Sigmoid colon (tissue), 7 donors: ENCODE measurements around the gene PLK2. TPM values are rescaled to one million over a fixed set of nuclear protein-coding genes. Genes with fewer than 3 reads are reported as not detected.

Experiments
- DNase-seq: peaks from one replicate; pipeline ENCODE4 v3.0.0-alpha.2; 2019
- H3K27ac ChIP-seq, 4 donors: fragments of 200-600 bp; sonication (generic); one replicate each; pipeline ENCODE4 v1.5.1; 2016 to 2019; ENCODE audit warnings: mild to moderate bottlenecking in 1 of 4
- H3K27me3 ChIP-seq, 3 donors: fragments of 200-600 bp; sonication (generic); one replicate each; pipeline ENCODE4 v1.5.1; 2019; ENCODE audit warnings: mild to moderate bottlenecking in 1 of 3
- H3K36me3 ChIP-seq, 4 donors: fragments of 200-600 bp; sonication (generic); one replicate each; pipeline ENCODE4 v1.5.1; 2016 to 2019
- H3K4me1 ChIP-seq, 4 donors: fragments of 200-600 bp; sonication (generic); one replicate each; pipeline ENCODE4 v1.5.1; 2017 to 2019
- H3K4me3 ChIP-seq, 4 donors: fragments of 200-600 bp; sonication (generic); one replicate each; pipeline ENCODE4 v1.5.1; 2017 to 2019; ENCODE audit warnings: mild to moderate bottlenecking in 2 of 4, moderate library complexity in 1 of 4
- H3K9me3 ChIP-seq, 4 donors: fragments of 200-600 bp in 3 of 4; sonication (generic) in 3 of 4; one replicate each; pipeline versions ENCODE4 v1.5.1 to v1.6.1; 2013 to 2019
- EP300 ChIP-seq, 4 donors: sonication (generic); formaldehyde crosslinking; IDR thresholded peaks; one replicate each; pipeline ENCODE4 v1.6.1; 2017; ENCODE audit warnings: antibody characterized with exemption in 4 of 4
- POLR2A ChIP-seq, 2 donors: fragments of 450-650 bp; IDR thresholded peaks; one replicate each; pipeline ENCODE4 v1.6.1; 2016; ENCODE audit warnings: antibody characterized with exemption in 2 of 2, mild to moderate bottlenecking in 2 of 2, moderate library complexity in 2 of 2
- POLR2AphosphoS5 ChIP-seq, 4 donors: sonication (generic); formaldehyde crosslinking; IDR thresholded peaks; one replicate each; pipeline ENCODE4 v1.6.1; 2017; ENCODE audit warnings: antibody characterized with exemption in 4 of 4
- WGBS, 2 donors: extraction: QIAGEN DNeasy Blood & Tissue Kit; methylation state at CpG; one replicate each; pipeline ENCODE4 v1.1.7; 2013; 5-methylcytosine and 5-hydroxymethylcytosine counted together
- intact Hi-C: fragments of 100-400 bp; cut with DNase I; formaldehyde crosslinking; loops from one replicate; pipeline ENCODE4 v1.15.1; 2023
- polyA plus RNA-seq, 3 donors: library from polyadenylated mRNA; stranded (reverse); fragments of 200-250 nt; gene quantifications; one replicate each; pipeline ENCODE4 v1.2.3, GENCODE V29; 2013
- total RNA-seq, 4 donors: library from RNA; depleted of rRNA; stranded (reverse); fragments of >200 nt; gene quantifications; one replicate each; pipeline ENCODE4 v1.1.0, GENCODE V29; 2016
- TF ChIP-seq, protein P1 (sequence below), 4 experiments: fragments of 450-650 bp in 3 of 4; fragments of 200-600 bp in 1 of 4; IDR thresholded peaks; one replicate each; pipeline ENCODE4 v1.5.1; 2016 to 2019; ENCODE audit warnings: antibody characterized with exemption in 4 of 4, mild to moderate bottlenecking in 3 of 4, moderate library complexity in 2 of 4
- donor health status: healthy with polysubstance abuse.
- donor health status: Bipolar disorder and iron deficiency.
- donor health status: healthy.

Gene PLK2
- total and polyA plus RNA-seq, 7 donors, result 6.4 to 46.3 (median 19.3) TPM

DNA sequence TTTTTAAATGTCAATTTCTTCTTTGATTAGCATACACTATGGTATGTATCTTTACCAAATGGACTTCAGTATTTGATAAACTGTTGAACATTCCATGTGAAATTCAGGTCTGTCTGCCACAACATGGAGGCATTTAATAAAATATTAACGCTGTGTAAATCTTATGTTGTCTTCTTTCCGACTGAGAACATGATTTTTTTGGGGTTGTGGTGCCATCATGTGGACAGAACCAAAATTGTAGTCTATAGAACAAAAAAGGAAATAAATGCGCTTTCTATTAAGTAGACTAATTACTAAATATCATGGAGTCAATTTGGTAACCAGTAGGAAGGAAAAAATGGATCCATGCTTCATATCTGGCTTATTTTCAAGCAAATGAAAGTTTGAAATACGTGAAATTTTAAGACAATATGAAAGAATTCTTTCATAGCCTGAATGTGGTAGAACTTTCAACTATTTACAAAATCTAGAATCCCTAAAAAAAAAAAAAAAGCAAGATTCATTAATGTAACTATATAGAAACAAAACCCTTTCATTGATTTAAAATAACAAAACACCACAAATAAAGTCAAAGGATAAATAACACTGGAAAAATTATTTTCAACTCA is 2.8 kb upstream of the PLK2 start:
- no peaks in the 10 kb centered on the region for H3K9me3 ChIP-seq
- H3K27me3 ChIP-seq, result no peaks in the 10 kb centered on the region
- 4 to 33% methylated on average over 4 of the region's 4 CpGs for WGBS, 2 donors
- DNase-seq, result no peak
- no peak for TF ChIP-seq POLR2AphosphoS5 (IDR thresholded peaks at IDR 0.05)
- TF ChIP-seq, protein P1, sequence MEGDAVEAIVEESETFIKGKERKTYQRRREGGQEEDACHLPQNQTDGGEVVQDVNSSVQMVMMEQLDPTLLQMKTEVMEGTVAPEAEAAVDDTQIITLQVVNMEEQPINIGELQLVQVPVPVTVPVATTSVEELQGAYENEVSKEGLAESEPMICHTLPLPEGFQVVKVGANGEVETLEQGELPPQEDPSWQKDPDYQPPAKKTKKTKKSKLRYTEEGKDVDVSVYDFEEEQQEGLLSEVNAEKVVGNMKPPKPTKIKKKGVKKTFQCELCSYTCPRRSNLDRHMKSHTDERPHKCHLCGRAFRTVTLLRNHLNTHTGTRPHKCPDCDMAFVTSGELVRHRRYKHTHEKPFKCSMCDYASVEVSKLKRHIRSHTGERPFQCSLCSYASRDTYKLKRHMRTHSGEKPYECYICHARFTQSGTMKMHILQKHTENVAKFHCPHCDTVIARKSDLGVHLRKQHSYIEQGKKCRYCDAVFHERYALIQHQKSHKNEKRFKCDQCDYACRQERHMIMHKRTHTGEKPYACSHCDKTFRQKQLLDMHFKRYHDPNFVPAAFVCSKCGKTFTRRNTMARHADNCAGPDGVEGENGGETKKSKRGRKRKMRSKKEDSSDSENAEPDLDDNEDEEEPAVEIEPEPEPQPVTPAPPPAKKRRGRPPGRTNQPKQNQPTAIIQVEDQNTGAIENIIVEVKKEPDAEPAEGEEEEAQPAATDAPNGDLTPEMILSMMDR (IDR thresholded peaks at IDR 0.05), result peak; percentile 37 to 59 (median 50)
- no peak overlapping the region for H3K4me3 ChIP-seq
- no peak overlapping the region for H3K27ac ChIP-seq
- no peaks in the 10 kb centered on the region for H3K36me3 ChIP-seq
- H3K4me1 ChIP-seq, result peaks cover 0 to 9% (median 6%) of the 10 kb centered on the region in 4 donors
- intact Hi-C loops, result loop anchor here (5.0 kb wide), 1 partner anchor 960 kb away; no protein-coding TSS in a partner anchor

DNA sequence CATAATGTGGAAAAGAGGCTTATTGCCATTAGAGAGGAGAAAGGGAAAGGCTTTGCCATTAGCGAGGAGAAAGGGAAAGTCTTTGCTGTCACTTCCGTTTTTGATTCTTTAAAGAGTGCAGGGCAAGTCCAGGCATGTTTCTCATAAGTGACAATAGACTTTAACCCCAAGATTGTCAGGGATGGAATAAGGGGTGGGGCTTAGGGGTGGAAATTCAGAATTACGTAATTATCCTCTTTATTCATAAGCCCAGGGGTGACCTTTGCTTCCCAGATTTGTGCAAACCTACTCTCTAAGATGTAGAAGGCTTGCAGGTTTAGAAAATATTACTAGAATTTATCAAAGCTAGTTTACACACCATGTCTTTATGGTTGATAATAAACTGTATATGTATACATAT is 2.3 kb upstream of the PLK2 start:
- Histone ChIP-seq H3K4me1 (peaks cover 0 to 9% (median 6%) of the 10 kb centered on the region in 4 donors), H3K27me3 (no peaks in the 10 kb centered on the region), H3K36me3 (no peaks in the 10 kb centered on the region), H3K4me3 (no peak overlapping the region), H3K9me3 (no peaks in the 10 kb centered on the region), H3K27ac (no peak overlapping the region)
- WGBS, 2 donors, result 16 to 61% methylated on average over 3 of the region's 3 CpGs
- intact Hi-C loops, result loop anchor here (5.0 kb wide), 1 partner anchor 960 kb away; no protein-coding TSS in a partner anchor
- TF ChIP-seq POLR2AphosphoS5 (IDR thresholded peaks at IDR 0.05), result no peak
- no peak for TF ChIP-seq EP300 (IDR thresholded peaks at IDR 0.05)
- TF ChIP-seq, protein P1 (IDR thresholded peaks at IDR 0.05), result no peak
- TF ChIP-seq POLR2A (IDR thresholded peaks at IDR 0.05), result no peak
- no peak for DNase-seq

DNA sequence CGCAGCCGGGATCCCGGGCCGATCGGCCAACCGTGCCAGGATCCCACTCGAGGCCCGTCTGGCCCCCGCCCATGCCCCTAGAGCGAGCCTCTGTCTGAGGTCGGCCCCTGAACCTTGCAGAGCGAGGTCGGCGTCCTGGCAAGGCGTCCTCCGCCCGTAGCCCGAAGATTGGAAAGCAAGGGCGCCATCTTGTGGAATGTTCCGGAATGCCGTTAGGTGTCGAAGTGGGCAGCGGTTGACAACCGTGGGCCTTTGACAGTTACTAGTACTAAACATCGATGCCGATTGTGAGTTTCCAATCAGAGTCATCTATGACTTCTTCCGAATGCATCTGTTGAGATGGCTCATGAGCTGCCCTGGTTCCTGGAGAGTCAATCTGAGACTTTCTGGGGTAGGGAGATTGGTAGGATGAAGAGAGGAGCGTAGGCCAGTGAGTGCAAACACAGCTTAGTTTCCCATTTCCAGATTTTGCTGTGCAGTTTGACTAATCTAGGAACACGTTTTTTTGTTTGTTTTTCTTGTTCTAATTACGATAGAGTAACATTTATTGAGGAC is 923 bp upstream of the PLK2 start:
- Histone ChIP-seq H3K27me3 (no peaks in the 10 kb centered on the region), H3K36me3 (peaks cover 0 to 5% (median under 1%) of the 10 kb centered on the region in 4 donors), H3K4me3 (peak overlapping the region; percentile 61 to 84 (median 74)), H3K4me1 (peaks cover 0 to 9% (median 6%) of the 10 kb centered on the region in 4 donors), H3K9me3 (no peaks in the 10 kb centered on the region), H3K27ac (peak overlapping the region; percentile 92 to 98 (median 95))
- WGBS, 2 donors, result 4 to 6% methylated on average over 30 of the region's 30 CpGs
- TF ChIP-seq EP300 (IDR thresholded peaks at IDR 0.05) (no peak), POLR2AphosphoS5 (IDR thresholded peaks at IDR 0.05) (peak in 3 of 4 donors; percentile 8 to 47 (median 25)), POLR2A (IDR thresholded peaks at IDR 0.05) (no peak)
- TF ChIP-seq, protein P1 (IDR thresholded peaks at IDR 0.05), result peak; percentile 55 to 79 (median 70)
- intact Hi-C loops, result loop anchor here (1.0 to 5.0 kb wide), 3 partner anchors 682 to 1163 kb away; no protein-coding TSS in a partner anchor
- peak; percentile 94 for DNase-seq

DNA sequence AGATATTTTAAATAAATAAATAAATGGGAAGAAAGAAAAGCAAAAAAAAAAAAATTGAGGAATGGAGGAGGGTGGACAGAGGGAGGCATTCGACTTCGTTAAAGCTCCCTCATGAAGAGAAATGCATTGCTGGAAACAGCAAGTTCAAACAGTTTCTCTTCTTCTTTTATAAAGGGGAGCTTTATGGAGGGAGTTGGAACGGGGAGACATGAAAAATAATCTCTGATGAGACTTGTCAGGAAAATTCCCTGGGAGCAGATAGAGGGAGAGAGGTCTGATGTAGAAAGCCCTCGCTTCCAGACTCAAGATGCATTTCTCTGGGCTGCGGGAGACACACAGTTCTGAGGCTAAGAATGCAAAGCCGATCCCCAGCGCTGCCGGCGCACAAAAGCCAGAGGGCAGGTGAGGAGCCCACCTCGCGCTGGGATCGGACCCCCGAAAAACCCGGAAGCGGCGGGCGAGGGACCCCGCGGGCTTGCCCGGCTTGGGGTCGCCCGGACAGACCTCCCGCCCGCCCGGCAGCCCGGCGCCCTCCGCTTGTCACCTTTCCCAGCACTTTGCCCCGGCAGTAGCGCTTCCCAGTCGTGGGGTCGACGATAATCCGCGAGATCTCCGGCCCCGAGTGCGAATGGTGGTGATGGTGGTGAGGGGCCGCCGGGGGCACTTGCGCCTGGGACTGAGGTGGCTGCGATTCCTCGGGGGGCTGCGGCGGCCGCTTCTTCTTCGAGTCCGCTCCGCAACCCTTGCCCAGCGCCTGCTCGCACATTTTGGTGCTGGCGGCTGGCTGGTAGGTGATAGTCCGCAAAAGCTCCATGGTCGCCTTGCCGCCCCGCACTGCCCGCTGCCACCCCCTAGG is 512 bp downstream of the PLK2 start:
- Histone ChIP-seq H3K4me1 (peaks cover 0 to 9% (median 6%) of the 10 kb centered on the region in 4 donors), H3K9me3 (no peaks in the 10 kb centered on the region), H3K27me3 (no peaks in the 10 kb centered on the region), H3K27ac (peak overlapping the region; percentile 92 to 98 (median 95)), H3K36me3 (peaks cover 0 to 16% (median 9%) of the 10 kb centered on the region in 4 donors), H3K4me3 (peak overlapping the region; percentile 61 to 84 (median 74))
- WGBS, 2 donors, result 0 to 1% methylated on average over 57 of the region's 57 CpGs
- peak; percentile 75 for DNase-seq
- no peak for TF ChIP-seq EP300 (IDR thresholded peaks at IDR 0.05)
- intact Hi-C loops, result loop anchor here (1.0 to 5.0 kb wide), 4 partner anchors 680 to 1547 kb away; no protein-coding TSS in a partner anchor
